ENCODE data around the gene SH3RF2.

SH3RF2 gene

GRCh38 chr5:145898171-145898570, 38.2 kb upstream of the SH3RF2 start:
- ChIA-PET POLR2A (no interaction called here), CTCF (no interaction called here)
- Histone ChIP-seq H3K27ac (ENCODE audit: extremely low read depth, low read depth, low read length) (no peak overlapping the region), H3K9me3 (ENCODE audit: control insufficient read depth, insufficient read depth, low read depth, low read length) (no peaks in the 10 kb centered on the region), H3K4me3 (ENCODE audit: low read depth, low read length) (no peak overlapping the region), H3K4me1 (ENCODE audit: control insufficient read depth, insufficient read depth, low read length) (no peaks in the 10 kb centered on the region), H3K36me3 (ENCODE audit: control insufficient read depth in 2 of 2, insufficient read depth in 1 of 2, low read length in 2 of 2) (no peaks in the 10 kb centered on the region)
- TF ChIP-seq BCL11B (tag by site-specific recombination; IDR thresholded peaks at IDR 0.05; ENCODE audit: low read depth) (no peak), GLIS1 (tag by site-specific recombination; IDR thresholded peaks at IDR 0.05) (no peak)

DNA sequence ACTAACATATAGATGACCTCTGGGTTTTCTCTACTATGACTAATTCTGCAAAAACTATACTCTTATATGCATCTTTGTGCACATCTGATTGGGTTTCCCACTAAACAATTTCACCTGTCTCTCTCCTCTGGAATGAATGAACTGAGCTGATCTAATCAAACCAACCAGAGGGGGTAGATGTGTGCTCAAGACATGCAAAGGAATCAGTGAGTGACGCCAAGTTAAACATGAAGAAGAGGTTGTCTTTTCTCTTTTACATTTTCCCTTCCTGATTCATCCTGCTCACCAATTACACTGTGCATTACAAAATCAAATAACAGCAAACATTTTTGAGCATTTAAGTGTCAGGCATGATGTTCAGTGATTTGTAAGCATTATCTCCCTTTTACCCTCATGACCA, 34.0 kb upstream of the SH3RF2 start:
- POLR2A ChIA-PET = no interaction called here
- Histone ChIP-seq H3K4me1 (ENCODE audit: control insufficient read depth, insufficient read depth, low read length) (no peaks in the 10 kb centered on the region), H3K27ac (ENCODE audit: extremely low read depth, low read depth, low read length) (no peak overlapping the region), H3K9me3 (ENCODE audit: control insufficient read depth, insufficient read depth, low read depth, low read length) (no peaks in the 10 kb centered on the region), H3K36me3 (ENCODE audit: control insufficient read depth in 2 of 2, insufficient read depth in 1 of 2, low read length in 2 of 2) (no peaks in the 10 kb centered on the region), H3K4me3 (ENCODE audit: low read depth, low read length) (no peak overlapping the region)
- TF ChIP-seq ZBTB48 (tag by site-specific recombination; IDR thresholded peaks at IDR 0.05) (no peak), ZNF266 (tag by site-specific recombination; IDR thresholded peaks at IDR 0.05; ENCODE audit: low read depth) (no peak), ZSCAN4 (tag by site-specific recombination; IDR thresholded peaks at IDR 0.05) (no peak), ZFP3 (tag by site-specific recombination; IDR thresholded peaks at IDR 0.05; ENCODE audit: low read depth) (no peak), ZNF488 (tag by site-specific recombination; IDR thresholded peaks at IDR 0.05) (no peak), OSR2 (tag by site-specific recombination; IDR thresholded peaks at IDR 0.05) (no peak)
- CTCF ChIA-PET = interaction anchor here (0.6 to 1.1 kb wide), 4 partner anchors 13 to 425 kb away, joined by 3 to 5 read pairs (median 4); no protein-coding TSS in a partner anchor

- Histone ChIP-seq H3K4me3 (ENCODE audit: low read depth, low read length) (no peak overlapping the region), H3K9me3 (ENCODE audit: control insufficient read depth, insufficient read depth, low read depth, low read length) (no peaks in the 10 kb centered on the region), H3K4me1 (ENCODE audit: control insufficient read depth, insufficient read depth, low read length) (no peaks in the 10 kb centered on the region), H3K36me3 (ENCODE audit: control insufficient read depth in 2 of 2, insufficient read depth in 1 of 2, low read length in 2 of 2) (no peaks in the 10 kb centered on the region), H3K27ac (ENCODE audit: extremely low read depth, low read depth, low read length) (no peak overlapping the region)
- POLR2A ChIA-PET = no interaction called here
- CTCF ChIA-PET = interaction anchor here (0.6 to 1.1 kb wide), 11 partner anchors 14 to 596 kb away, joined by 3 to 5 read pairs (median 3); no protein-coding TSS in a partner anchor
- TF ChIP-seq ZNF324 (tag by site-specific recombination; IDR thresholded peaks at IDR 0.05) (no peak), ZNF645 (tag by site-specific recombination; IDR thresholded peaks at IDR 0.05) (no peak), ZNF112 (tag by site-specific recombination; IDR thresholded peaks at IDR 0.05) (no peak), ZNF843 (tag by site-specific recombination; IDR thresholded peaks at IDR 0.05) (no peak), ZNF202 (tag by site-specific recombination; IDR thresholded peaks at IDR 0.05; ENCODE audit: borderline replicate concordance) (no peak), SCRT1 (tag by site-specific recombination; IDR thresholded peaks at IDR 0.05; ENCODE audit: borderline replicate concordance) (no peak), ZFP3 (tag by site-specific recombination; IDR thresholded peaks at IDR 0.05; ENCODE audit: low read depth) (no peak), SALL2 (tag by site-specific recombination; IDR thresholded peaks at IDR 0.05; ENCODE audit: borderline replicate concordance) (no peak), ZNF623 (tag by site-specific recombination; IDR thresholded peaks at IDR 0.05) (no peak), ZNF16 (tag by site-specific recombination; IDR thresholded peaks at IDR 0.05; ENCODE audit: low read depth) (no peak), ZNF211 (tag by site-specific recombination; IDR thresholded peaks at IDR 0.05; ENCODE audit: low read depth) (no peak), ZFP69B (tag by site-specific recombination; IDR thresholded peaks at IDR 0.05) (no peak), ZNF391 (tag by site-specific recombination; IDR thresholded peaks at IDR 0.05; ENCODE audit: borderline replicate concordance, low read depth) (no peak), MYNN (tag by site-specific recombination; IDR thresholded peaks at IDR 0.05; ENCODE audit: borderline replicate concordance) (no peak)
- TF ChIP-seq, protein P1, sequence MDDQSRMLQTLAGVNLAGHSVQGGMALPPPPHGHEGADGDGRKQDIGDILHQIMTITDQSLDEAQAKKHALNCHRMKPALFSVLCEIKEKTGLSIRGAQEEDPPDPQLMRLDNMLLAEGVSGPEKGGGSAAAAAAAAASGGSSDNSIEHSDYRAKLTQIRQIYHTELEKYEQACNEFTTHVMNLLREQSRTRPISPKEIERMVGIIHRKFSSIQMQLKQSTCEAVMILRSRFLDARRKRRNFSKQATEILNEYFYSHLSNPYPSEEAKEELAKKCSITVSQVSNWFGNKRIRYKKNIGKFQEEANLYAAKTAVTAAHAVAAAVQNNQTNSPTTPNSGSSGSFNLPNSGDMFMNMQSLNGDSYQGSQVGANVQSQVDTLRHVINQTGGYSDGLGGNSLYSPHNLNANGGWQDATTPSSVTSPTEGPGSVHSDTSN (CRISPR knock-in tag; IDR thresholded peaks at IDR 0.05) = no peak
- TF ChIP-seq, protein P2, sequence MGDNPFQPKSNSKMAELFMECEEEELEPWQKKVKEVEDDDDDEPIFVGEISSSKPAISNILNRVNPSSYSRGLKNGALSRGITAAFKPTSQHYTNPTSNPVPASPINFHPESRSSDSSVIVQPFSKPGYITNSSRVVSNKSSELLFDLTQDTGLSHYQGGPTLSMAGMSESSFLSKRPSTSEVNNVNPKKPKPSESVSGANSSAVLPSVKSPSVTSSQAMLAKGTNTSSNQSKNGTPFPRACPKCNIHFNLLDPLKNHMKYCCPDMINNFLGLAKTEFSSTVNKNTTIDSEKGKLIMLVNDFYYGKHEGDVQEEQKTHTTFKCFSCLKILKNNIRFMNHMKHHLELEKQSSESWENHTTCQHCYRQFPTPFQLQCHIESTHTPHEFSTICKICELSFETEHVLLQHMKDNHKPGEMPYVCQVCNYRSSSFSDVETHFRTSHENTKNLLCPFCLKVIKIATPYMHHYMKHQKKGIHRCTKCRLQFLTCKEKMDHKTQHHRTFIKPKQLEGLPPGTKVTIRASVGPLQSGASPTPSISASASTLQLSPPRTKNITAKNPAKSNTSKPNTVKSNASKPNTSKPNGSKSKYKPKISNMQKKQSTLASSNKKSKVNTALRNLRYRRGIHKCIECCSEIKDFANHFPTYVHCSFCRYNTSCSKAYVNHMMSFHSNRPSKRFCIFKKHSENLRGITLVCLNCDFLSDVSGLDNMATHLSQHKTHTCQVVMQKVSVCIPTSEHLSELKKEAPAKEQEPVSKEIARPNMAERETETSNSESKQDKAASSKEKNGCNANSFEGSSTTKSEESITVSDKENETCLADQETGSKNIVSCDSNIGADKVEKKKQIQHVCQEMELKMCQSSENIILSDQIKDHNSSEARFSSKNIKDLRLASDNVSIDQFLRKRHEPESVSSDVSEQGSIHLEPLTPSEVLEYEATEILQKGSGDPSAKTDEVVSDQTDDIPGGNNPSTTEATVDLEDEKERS (tag by site-specific recombination; IDR thresholded peaks at IDR 0.05) = no peak
- TF ChIP-seq, protein P3, sequence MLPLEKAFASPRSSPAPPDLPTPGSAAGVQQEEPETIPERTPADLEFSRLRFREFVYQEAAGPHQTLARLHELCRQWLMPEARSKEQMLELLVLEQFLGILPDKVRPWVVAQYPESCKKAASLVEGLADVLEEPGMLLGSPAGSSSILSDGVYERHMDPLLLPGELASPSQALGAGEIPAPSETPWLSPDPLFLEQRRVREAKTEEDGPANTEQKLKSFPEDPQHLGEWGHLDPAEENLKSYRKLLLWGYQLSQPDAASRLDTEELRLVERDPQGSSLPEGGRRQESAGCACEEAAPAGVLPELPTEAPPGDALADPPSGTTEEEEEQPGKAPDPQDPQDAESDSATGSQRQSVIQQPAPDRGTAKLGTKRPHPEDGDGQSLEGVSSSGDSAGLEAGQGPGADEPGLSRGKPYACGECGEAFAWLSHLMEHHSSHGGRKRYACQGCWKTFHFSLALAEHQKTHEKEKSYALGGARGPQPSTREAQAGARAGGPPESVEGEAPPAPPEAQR (tag by site-specific recombination; IDR thresholded peaks at IDR 0.05) = no peak
These were observed 33.3 kb upstream of the SH3RF2 start for GRCh38 chr5:145903113-145903512.

All from HEK293 (cell line).